GM12892 (cell line): ENCODE measurements around the gene LDLRAD3.

Experiments
- DNase-seq: peaks from one replicate; pipeline ENCODE4 v3.0.0; 2011; ENCODE audit not compliant: insufficient read length
- FAIRE-seq: peaks from 2 replicates; lab custom pipeline; 2011; peaks lifted over from hg19 to GRCh38; lab: Jason Lieb, UNC
- POLR2A ChIP-seq: IDR thresholded peaks from 2 replicates; pipeline ENCODE4 v1.6.1; 2011; ENCODE audit warnings: low read depth, low read length, control low read depth
- POLR2AphosphoS5 ChIP-seq: IDR thresholded peaks from 2 replicates; pipeline ENCODE4 v1.6.1; 2011; ENCODE audit warnings: low read depth, low read length, control low read depth
- TAF1 ChIP-seq: IDR thresholded peaks from 2 replicates; pipeline ENCODE4 v1.6.1; 2011; ENCODE audit warnings: low read depth, mild to moderate bottlenecking, control low read depth, low read length, borderline replicate concordance

LDLRAD3 gene

GRCh38 chr11:36074941-36075431, 131.1 kb downstream of the LDLRAD3 start:
- no peak for FAIRE-seq
- DNase-seq: no peak
- TF ChIP-seq POLR2A: no peak
- no peak for TF ChIP-seq TAF1
- no peak for TF ChIP-seq POLR2AphosphoS5

DNA sequence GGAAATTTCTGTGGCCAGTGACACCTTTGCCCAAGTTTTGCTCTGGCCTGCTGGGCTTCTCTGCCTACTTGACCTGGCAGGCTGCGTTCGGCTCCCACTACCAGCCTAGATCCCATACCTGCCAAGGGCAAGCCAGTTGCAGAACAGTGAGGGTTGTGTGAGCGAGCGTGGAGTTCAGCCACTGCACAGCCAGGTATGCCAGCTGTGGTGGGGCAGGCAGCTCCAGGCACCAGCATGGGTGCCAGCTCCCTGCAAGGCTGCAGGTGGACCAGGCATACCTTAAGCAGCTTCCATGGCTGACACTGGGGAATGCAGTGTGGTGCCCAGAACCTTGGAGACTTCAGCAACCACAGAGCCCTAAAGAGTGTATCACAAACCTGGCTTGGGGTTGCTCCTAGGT, 133.5 kb downstream of the LDLRAD3 start:
- TF ChIP-seq TAF1: no peak
- no peak for TF ChIP-seq POLR2A
- TF ChIP-seq POLR2AphosphoS5: no peak
- DNase-seq (no peak), FAIRE-seq (no peak)

DNA sequence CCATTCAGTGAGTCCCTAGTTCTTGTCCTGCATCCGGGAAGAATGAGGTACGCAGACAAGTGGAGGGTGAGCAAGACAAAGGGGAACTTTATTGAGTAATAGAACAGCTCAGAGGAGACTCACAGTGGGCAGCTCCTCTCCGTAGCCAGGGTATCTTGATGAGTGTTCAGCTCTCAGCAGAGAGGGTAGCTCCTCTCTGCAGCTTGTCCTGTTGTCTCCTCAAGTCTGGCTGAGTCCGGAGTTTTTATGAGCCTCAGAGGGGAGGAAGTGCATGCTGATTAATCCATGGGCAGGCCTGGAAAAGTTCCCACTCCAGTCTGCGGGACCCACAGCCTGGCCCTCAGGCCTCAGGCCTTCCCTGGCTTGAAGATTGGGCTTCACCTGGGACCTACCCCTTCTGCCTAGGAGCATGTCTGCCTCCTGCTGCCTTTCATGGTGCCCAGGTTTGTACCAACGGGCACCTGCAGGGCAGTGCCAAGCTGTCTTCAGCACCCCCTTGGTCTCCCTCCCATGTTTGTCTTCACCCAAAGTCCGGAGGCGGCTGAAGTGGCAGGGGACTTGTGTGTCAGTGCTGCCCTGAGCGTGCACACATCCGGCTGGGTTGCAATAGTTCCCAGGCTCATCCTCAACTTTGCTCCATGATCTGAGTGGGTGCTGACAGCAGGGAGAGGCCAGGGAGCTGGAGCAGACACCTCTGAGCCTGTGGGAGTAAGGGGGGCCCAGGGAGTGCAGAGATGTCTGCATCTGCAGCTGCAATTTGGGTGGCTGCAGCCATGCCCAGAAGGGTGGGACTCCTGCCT, 134.2 kb downstream of the LDLRAD3 start:
- DNase-seq: no peak
- FAIRE-seq: no peak
- TF ChIP-seq POLR2AphosphoS5: no peak
- no peak for TF ChIP-seq TAF1
- TF ChIP-seq POLR2A: no peak

- DNase-seq (no peak), FAIRE-seq (no peak)
- TF ChIP-seq POLR2A (no peak), TAF1 (no peak), POLR2AphosphoS5 (no peak)
These were observed 134.8 kb downstream of the LDLRAD3 start for GRCh38 chr11:36078686-36079055.

- DNase-seq: no peak
- no peak for FAIRE-seq
- TF ChIP-seq POLR2AphosphoS5: no peak
- TF ChIP-seq TAF1: no peak
- no peak for TF ChIP-seq POLR2A
These were observed 136.2 kb downstream of the LDLRAD3 start for GRCh38 chr11:36079878-36080675.

DNA sequence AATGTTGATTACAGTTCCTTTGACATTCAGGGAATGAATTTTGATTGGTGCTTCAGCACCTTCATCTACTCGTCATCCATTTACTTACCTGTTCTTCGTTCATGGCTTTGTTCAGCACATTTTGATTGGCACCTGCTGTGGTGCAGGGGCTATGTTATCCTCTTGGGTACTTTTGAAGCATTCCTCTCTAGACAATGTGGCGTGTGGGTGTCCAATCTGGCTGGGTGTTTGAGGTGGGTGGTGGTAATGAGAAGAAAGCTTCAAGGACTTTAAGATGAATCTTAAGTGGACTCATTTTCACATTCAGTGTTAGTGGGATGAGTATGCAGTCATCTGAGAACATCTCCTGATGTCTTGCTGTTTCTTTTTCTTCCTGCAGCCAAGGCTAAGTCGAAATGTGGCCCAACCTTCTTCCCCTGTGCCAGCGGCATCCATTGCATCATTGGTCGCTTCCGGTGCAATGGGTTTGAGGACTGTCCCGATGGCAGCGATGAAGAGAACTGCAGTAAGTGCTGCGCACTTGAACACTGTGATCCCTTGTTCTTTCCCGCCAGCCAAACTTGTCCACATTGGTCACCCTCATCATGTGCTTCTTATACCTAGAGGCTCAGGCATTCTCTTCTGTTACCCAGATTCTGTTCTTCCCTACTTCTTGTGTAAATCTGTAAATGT, 137.5 kb downstream of the LDLRAD3 start:
- FAIRE-seq: no peak

GRCh38 chr11:36086366-36086765, 142.5 kb downstream of the LDLRAD3 start:
- no peak for DNase-seq
- TF ChIP-seq POLR2A: no peak
- TF ChIP-seq TAF1: no peak
- no peak for TF ChIP-seq POLR2AphosphoS5
- FAIRE-seq: no peak

More for the DNA sequence above, 137.5 kb downstream of the LDLRAD3 start:
- TF ChIP-seq POLR2AphosphoS5 (no peak), POLR2A (no peak), TAF1 (no peak)
- DNase-seq: no peak

DNA sequence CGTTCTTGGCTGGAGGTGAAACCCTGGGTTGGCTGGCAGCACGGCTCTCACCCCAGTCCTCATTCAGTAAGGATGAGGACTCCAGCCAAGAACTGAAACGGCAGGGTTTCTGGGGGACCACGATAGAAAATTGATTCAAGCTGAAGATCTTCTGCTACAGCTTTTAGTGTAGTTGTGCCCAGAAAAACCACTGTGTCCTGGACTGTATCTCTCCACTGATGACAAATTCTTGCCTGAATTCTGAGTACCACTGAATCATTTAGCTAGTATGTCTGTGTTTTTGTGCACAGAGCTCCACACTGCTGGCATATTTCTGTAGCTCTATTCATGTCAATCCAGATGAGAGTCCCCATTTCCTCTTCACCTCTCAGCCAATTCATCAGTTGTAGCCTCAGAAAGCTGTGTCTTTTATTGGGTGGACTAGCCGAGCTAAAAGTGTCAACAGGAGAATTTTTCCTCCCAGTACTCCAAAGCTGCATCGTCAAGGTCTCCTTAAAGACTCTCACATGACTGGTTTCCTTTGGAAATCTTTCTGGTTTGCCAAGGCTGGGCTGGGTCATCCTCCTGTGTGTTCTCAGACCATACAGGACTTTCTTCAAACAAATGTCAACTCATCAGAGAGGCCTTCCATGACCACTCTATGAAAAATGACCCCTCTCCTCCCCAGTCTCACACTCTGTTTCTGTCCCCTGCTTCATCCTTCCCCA, 144.6 kb downstream of the LDLRAD3 start:
- FAIRE-seq (no peak), DNase-seq (no peak)
- TF ChIP-seq POLR2AphosphoS5 (no peak), TAF1 (no peak), POLR2A (no peak)

GRCh38 chr11:36089920-36090319, 146.1 kb downstream of the LDLRAD3 start:
- no peak for DNase-seq
- no peak for FAIRE-seq
- no peak for TF ChIP-seq POLR2A
- no peak for TF ChIP-seq TAF1
- TF ChIP-seq POLR2AphosphoS5: no peak

GRCh38 chr11:36090356-36091109, 146.7 kb downstream of the LDLRAD3 start:
- DNase-seq: no peak

More at GRCh38 chr11:36090356-36091109, 146.7 kb downstream of the LDLRAD3 start:
- TF ChIP-seq POLR2A (no peak), TAF1 (no peak), POLR2AphosphoS5 (no peak)
- no peak for FAIRE-seq
